GM21447 (cell line): ENCODE results near the gene SPART.

Experiments
- ATAC-seq: cut with Tn5 transposase; IDR thresholded peaks from one replicate; pipeline ENCODE4 v1.9.1; 2021; ENCODE audit not compliant: unreplicated experiment

Gene SPART

GRCh38 chr13:36258831-36259230 lies 87.4 kb downstream of the SPART start:
- no peak for ATAC-seq
